A549 (cell line): ENCODE results near the gene RNF183.

ENCODE experiments used
- MAZ ChIP-seq: fragments of 150-350 bp; IDR thresholded peaks from 2 replicates; pipeline ENCODE4 v1.6.1; 2014; ENCODE audit warnings: antibody characterized with exemption, low read depth, low read length, borderline replicate concordance
- POLR2A ChIP-seq: IDR thresholded peaks from 2 replicates; pipeline ENCODE4 v1.6.1; 2012; ENCODE audit warnings: mild to moderate bottlenecking, low read length

DNA sequence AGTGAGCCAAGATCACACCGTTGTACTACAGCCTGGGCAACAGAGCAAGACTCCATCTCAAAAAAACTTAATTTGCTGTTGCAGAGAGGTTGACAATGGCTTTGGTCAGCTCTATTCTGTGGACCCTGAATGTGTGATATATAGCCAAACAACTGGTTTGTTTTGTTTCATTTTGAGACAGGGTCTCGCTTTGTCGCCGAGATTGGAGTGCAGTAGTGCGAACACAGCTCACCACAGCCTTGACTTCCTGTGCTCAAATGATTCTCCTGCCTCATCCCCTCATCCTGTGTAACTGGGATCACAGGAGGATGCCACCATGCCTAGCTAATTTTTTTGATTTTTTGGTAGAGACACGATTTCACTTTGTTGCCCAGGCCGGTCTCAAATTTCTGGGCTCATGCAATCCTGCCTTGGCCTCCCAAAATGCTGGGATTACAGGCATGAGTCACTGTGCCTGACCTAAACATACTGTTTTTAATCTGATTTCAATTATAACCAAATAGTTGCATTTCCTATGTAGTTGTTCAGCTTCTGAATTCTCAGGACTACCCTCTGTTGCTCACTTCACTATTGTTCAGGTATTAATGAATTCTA lies 9.8 kb downstream of the RNF183 start:
- no peak for TF ChIP-seq POLR2A
- TF ChIP-seq MAZ = no peak
